Measurements from ENCODE around the gene AKAP8L. TPM values are rescaled to one million over a fixed set of nuclear protein-coding genes. Genes with fewer than 3 reads are reported as not detected.

AKAP8L gene
- total and polyA plus RNA-seq, 2 of the 8 experiments (the other 6 are each of a cell fraction or from before 2014, with no cell fraction given), result 75.1 to 138 TPM

- Histone ChIP-seq H2BK120ac (replicated peaks; ENCODE audit: low read depth, low read length) (no peak overlapping the region), H4K5ac (ENCODE audit: insufficient read length, low read depth, low read length) (no peak overlapping the region), H3K23ac (ENCODE audit: insufficient read length) (no peak overlapping the region), H3K36me3 (ENCODE audit: control insufficient read depth in 2 of 4, insufficient read depth in 4 of 4, low read length in 3 of 4) (no peaks in the 10 kb centered on the region; a peak in 1 of 8 replicates), H3K4me1 (replicated peaks in 1 of 4; ENCODE audit: control insufficient read depth in 3 of 4, insufficient read depth in 4 of 4, low read length in 3 of 4) (peaks cover 0 to 6% (median 3%) of the 10 kb centered on the region in 4 experiments; a peak in 4 of 7 replicates), H2BK20ac (ENCODE audit: low read length) (no peak overlapping the region), H2AK5ac (ENCODE audit: low read depth, low read length) (no peak overlapping the region), H3K27me3 (replicated peaks in 1 of 4; ENCODE audit: control insufficient read depth in 3 of 4, extremely low read depth in 1 of 4, insufficient read depth in 3 of 4, low read length in 3 of 4) (peaks cover 16 to 31% (median 22%) of the 10 kb centered on the region in 4 experiments), H4K91ac (replicated peaks; ENCODE audit: insufficient read length, low read length) (no peak overlapping the region), H3K4me3 (ENCODE audit: extremely low read depth in 1 of 4, insufficient read depth in 2 of 4, low read depth in 3 of 4, low read length in 4 of 4) (no peak overlapping the region), H4K8ac (ENCODE audit: extremely low read depth, insufficient read depth, low read length) (no peak overlapping the region; the same call in 1 of the 2 replicates), H4K20me1 (replicated peaks in 1 of 2; ENCODE audit: control insufficient read depth in 1 of 2, insufficient read depth in 2 of 2, low read length in 2 of 2) (peaks cover 0 to 4% of the 10 kb centered on the region in 2 experiments), H3K56ac (replicated peaks; ENCODE audit: insufficient read length, low read depth, low read length) (no peak overlapping the region), H3K14ac (ENCODE audit: insufficient read length) (no peak overlapping the region), H3K9ac (replicated peaks in 1 of 4; ENCODE audit: extremely low read depth in 1 of 4, low read depth in 3 of 4, low read length in 3 of 4) (no peak overlapping the region), H3K27ac (ENCODE audit: low read depth, low read length) (no peak overlapping the region), H3K23me2 (ENCODE audit: low read depth, low read length) (peaks cover 5% of the 10 kb centered on the region; the same call in 1 of the 2 replicates), H3K79me1 (ENCODE audit: low read depth, low read length) (no peaks in the 10 kb centered on the region), H2BK15ac (ENCODE audit: low read length) (no peak overlapping the region), H3K79me2 (ENCODE audit: control insufficient read depth in 1 of 2, insufficient read depth in 2 of 2, low read length in 2 of 2) (no peaks in the 10 kb centered on the region), H2AFZ (ENCODE audit: low read length) (no peak overlapping the region), H3K4ac (replicated peaks; ENCODE audit: insufficient read length, low read depth, low read length) (no peak overlapping the region), H2BK12ac (ENCODE audit: low read depth, low read length) (no peak overlapping the region), H3K4me2 (ENCODE audit: insufficient read depth in 1 of 2, low read depth in 2 of 2, low read length in 2 of 2) (no peak overlapping the region), H3K18ac (ENCODE audit: extremely low read depth, low read length) (no peak overlapping the region), H2BK5ac (ENCODE audit: low read depth, low read length) (no peak overlapping the region), H3K9me3 (ENCODE audit: insufficient read depth in 2 of 2, low read depth in 1 of 2, low read length in 1 of 2) (no peaks in the 10 kb centered on the region)
- ChIA-PET CTCF (ENCODE audit: partially characterized antibody) (interaction anchor here (0.5 to 1.1 kb wide), 3 partner anchors 12 to 94 kb away, joined by 3 to 4 read pairs (median 3); partner anchors contain the start of gene WIZ), POLR2A (ENCODE audit: partially characterized antibody) (interaction anchor here (1.7 kb wide), 1 partner anchor 83 kb away, joined by 4 read pairs; the partner anchor contains the start of gene AKAP8)
- WGBS, 2 experiments (ENCODE audit: extremely low coverage in 1 of 2, insufficient coverage in 1 of 2, insufficient read length in 1 of 2, insufficient replicate concordance in 2 of 2, low coverage in 1 of 2, low lambda C conversion rate in 2 of 2, missing lambda C conversion rate in 1 of 2), result 83% methylated on average over 2 of the region's 2 CpGs; no CpG with 5 or more reads in 1 of the 2 experiments
- DNase-seq (ENCODE audit: low read depth in 1 of 2, low spot score in 2 of 2) (no peak), FAIRE-seq (no peak)
- TF ChIP-seq SUZ12 (IDR thresholded peaks at IDR 0.05; ENCODE audit: low read length) (no peak), SP1 (IDR thresholded peaks at IDR 0.05; ENCODE audit: low read depth, low read length) (no peak), ZNF274 (IDR thresholded peaks at IDR 0.05; ENCODE audit: borderline replicate concordance, extremely low read depth, low read length) (no peak), BACH1 (IDR thresholded peaks at IDR 0.05; ENCODE audit: low read length) (no peak)
Observed at GRCh38 chr19:15461694-15462093, 42.9 kb upstream of the AKAP8L start.

All from H1 (cell line).